ENCODE results near the gene HCAR3.
"Not testable (repeated sequence)": the region's sequence is repeated elsewhere in the genome, so short reads cannot be mapped to it uniquely, and the experiment has no call there.

The HCAR3 gene

GRCh38 chr12:122716658-122717057, at the start of gene HCAR3:
HCAR3 (minus strand) TSS chr12:122716811; CDS start chr12:122716737, 74 bp downstream.
- DNase-seq (ENCODE audit: low read depth), result not testable (repeated sequence)

DNA sequence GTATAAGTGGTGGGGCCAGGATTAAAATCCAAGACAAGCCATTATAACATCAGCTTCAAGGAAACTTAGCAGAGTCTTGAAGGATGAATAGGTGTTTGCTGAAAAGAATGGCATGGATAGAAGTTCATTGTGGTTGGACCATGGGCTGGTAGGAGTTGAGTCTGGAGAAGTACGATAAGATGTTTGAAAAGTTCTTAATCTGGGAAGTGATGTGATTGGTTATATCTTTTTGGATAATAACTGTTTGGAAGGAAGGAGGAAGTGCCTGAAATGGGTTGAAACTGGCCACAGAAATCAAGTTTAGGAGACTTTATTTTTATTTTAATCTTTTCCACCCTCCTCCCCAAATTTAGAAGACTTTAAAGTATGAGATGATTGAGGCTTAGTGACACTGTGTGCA, 41.0 kb upstream of the HCAR3 start:
- no peak for DNase-seq (ENCODE audit: low read depth)

DNA sequence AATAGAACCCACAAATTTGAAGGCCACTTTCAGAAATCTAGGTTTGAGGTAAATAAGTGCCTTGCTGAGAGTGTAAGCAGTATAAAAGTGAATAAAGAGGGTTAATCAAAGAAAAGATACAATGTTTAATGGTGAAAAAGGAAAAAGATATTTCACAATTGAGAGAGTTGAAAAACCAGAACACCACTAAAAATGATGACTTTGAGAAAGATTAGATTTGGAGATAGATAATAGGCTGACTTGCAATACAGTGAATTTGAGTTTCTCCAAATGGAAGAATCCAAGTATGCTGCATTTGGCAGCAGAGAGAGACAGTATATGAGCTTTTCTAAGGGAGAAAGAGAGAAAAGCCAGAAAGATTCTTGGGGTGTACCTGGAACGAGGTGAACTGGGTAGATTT, 38.2 kb upstream of the HCAR3 start:
- no peak for DNase-seq (ENCODE audit: low read depth)

- no peak for DNase-seq (ENCODE audit: low read depth)
Measured at GRCh38 chr12:122753319-122753650, 36.7 kb upstream of the HCAR3 start.

- peak; percentile 87 for DNase-seq (ENCODE audit: low read depth)
Measured at GRCh38 chr12:122752464-122753318, 36.1 kb upstream of the HCAR3 start, which contains the start of gene DENR. DENR (plus strand) TSS chr12:122752824; CDS start chr12:122753702, 878 bp downstream.

DNA sequence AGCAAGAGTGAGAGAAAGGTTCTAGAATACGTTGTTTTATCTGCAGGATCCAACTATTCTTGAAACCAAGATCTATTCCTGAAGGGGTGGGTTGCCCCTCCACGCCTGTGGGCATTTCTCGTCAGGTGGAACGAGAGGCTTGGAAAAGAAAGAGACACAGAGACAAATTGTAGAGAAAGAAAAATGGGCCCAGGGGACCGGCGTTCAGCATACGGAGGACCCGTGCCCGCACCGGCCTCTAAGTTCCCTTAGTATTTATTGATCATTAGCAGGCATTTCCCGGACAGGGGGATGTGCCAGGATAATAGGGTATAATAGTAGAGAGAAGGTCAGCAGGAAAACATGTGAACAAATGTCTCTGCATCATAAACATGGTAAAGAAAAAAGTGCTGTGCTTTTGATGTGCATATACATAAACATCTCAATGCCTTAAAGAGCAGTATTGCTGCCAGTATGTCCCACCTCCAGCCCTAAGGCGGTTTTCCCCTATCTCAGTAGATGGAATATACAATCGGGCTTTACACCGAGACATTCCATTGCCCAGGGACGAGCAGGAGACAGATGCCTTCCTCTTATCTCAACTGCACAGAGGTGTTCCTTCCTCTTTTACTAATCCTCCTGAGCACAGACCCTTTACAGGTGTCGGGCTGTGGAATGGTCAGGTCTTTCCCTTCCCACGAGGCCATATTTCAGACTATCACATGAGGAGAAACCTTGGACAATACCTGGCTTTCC, 34.3 kb upstream of the HCAR3 start:
- DNase-seq (ENCODE audit: low read depth), result not testable (repeated sequence)

GRCh38 chr12:122749569-122750332, 33.1 kb upstream of the HCAR3 start:
- no peak for DNase-seq (ENCODE audit: low read depth)

DNA sequence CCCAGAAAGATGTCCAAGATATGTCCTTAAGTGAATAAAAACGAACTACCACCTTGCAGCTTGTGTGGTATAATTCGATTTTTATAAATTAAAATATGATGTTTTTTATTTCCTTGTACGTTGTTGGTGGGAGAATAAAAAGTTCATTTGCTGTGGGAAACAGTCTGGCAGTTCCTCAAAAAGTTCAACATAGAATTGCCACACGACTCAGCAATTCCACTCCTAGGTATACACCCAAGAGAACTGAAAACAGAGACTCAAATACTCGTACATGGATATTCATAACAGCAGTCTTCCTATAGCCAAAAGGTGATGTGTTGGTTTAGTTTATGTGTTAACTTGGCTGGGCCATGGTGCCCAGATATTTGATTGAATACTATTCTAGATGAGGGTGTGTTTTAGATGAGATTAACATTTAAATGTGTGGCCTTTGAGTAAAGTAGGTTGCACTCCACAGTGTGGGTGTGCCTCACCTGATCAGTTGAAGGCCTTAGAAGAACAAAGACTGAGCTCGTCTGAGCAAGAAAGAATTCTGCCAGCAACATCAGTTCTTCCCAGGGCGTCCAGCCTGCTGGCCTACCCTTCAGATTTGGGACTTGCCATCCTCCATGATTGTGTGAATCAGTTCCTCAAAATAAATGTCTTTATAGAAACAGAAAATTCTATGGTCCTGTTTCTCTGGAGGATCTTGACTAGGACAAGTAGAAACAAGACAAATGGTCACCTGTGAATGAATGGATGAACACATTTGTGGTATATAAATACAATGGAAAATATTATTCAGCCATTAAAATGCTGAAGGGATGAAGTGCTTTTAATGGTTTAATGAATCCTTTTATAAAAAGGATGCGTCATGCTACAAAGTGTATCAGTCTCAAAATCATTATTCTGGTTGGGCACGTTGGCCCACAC, 30.9 kb upstream of the HCAR3 start:
- DNase-seq (ENCODE audit: low read depth), result no peak

DNA sequence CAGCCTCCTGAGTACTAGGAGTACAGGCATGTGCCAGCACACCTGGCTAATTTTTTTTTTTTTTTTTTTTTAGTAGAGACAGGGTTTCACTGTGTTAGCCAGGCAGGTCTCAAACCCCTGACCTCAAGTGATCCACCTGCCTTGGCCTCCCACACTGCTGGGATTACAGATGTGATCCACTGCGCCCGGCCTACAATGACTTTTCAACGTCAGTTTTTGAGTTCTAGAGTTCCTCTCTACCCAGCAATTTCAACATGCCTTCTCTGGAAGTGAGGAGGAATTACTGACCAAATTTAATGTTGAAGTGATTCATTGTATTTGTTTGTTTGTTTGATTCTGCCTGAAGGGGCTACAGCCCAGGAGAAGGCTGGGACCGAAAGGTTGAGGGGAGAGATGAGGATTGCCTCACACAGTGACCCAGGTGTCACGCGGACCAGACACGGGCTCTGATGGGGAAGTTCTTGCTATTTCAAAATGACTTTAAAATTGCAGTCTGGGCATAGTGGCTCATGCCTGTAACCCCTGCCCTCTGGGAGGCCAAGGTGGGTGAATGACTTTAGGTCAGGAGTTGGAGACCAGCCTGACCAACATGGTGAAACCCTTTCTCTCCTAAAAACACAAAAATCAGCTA, 27.4 kb upstream of the HCAR3 start:
- DNase-seq (ENCODE audit: low read depth), result no peak

GRCh38 chr12:122740351-122740750, 23.7 kb upstream of the HCAR3 start:
- no peak for DNase-seq (ENCODE audit: low read depth)

DNA sequence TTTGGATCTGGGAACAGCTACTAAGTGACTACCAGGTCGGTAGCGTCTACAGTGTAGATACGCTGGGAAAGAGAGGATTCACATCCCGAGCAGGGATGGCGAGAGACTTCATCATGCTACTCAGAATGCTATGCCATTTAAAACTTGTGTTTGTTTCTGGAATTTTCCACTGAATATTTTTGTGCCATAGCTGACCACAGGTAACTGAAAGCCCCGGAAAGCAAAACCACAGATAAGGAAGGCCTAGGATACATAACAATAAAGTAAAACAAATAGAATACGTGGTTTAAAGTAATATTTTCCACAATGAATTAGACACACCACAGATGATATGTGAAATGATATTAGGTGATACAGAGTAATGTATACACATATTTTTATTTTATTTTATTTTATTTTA, 22.0 kb upstream of the HCAR3 start:
- no peak for DNase-seq (ENCODE audit: low read depth)

DNA sequence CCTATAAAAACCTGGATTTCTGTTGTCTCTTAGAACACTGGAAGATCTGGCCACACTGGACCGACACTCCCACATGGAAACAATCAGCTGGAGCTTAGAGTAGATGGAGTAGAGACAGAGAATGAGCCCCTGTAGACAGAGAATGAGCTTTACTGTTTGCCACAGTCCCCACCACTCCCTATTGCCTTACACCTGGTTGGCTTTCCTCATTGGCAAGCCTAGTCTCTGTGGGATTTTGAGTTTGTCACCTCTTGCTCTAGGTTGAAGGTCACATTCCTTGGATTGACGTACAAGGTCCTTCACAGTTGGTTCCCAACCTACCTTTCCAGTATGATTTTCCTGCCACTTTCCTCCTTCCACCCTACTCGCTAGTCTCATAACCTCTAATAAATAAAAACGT, 16.0 kb upstream of the HCAR3 start:
- no peak for DNase-seq (ENCODE audit: low read depth)

DNA sequence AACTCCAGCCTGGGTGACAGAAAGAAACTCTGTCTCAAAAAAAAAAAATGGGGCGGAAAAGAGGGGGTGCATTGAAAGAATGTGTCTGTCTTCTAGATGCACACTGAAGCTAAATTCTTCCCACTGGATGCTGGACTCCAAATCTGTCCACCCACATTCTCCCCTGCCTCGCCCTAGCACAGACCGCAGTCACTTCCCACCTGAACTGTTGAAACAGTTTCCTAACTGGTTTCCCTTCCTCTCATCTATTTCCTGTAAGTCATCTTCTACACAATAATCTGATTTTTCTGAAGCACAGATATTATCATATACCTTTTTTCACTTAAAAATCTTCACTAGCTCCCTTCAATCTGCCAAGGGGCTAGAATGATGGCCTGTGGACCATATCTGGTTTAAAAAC, 15.6 kb upstream of the HCAR3 start:
- no peak for DNase-seq (ENCODE audit: low read depth)

GRCh38 chr12:122730215-122731014, 13.8 kb upstream of the HCAR3 start, which contains the start of gene HCAR1:
HCAR1 (minus strand) TSS chr12:122730844; CDS start chr12:122730339, 505 bp downstream.
- no peak for DNase-seq (ENCODE audit: low read depth)

DNA sequence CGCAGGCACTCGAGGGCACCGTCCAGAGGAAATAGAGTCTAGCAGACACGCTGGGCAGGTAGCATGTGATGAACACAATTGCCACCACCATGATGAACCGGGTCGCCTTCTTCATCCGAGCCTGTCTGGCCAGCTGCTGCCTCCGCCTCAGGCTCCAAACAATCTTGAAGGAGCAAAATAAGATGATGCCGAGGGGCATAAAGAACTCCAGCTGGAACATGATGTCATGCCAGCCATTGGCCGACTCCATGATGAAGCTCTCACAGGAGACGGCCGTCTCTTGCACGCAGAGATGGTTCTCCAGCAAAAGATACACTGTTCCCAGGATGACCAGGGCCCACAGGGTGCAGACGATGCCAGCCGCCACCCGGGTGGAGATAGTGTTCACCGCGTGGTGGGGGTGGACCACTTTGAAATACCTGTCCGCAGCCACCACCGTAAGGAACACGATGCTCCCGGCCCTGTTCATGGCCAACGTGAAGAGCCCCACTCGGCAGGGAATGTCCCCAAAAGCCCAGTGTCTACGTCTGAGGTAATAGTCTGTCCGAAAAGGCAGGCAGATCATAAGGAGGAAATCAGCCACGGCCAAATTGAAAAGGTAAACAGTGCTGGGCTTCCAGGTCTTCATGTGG, 13.1 kb upstream of the HCAR3 start:
- no peak for DNase-seq (ENCODE audit: low read depth)

- no peak for DNase-seq (ENCODE audit: low read depth)
Measured at GRCh38 chr12:122726080-122726558, 9.5 kb upstream of the HCAR3 start.

DNA sequence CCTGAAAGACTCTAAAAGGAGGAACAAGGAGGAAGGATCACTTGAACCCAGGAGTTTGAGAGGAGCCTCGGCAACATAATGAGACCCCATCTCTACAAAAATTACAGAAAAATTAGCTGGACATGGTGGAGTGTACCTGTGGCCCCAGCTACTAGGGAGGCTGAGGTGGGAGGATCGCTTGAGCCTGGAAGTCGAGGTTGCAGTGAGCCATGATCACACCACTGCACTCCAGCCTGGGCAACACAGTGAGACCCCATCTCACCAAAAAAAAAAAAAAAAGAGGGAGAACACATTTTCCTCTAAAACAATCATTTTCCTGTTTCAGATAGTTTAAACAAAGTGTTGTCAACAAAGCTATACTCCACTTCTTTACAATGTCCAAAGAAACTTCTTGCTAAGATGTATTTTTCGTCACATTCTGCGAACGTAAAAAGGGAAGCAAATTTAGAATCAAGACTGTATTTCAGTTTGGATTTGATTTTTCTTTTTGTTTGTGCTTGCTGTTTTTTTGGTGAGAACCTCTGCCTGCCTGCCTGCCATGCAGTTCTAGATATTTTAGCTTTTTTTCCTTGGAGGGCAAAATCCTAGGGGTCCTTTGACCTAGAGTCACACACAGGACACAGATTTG, 9.0 kb upstream of the HCAR3 start:
- no peak for DNase-seq (ENCODE audit: low read depth)

DNA sequence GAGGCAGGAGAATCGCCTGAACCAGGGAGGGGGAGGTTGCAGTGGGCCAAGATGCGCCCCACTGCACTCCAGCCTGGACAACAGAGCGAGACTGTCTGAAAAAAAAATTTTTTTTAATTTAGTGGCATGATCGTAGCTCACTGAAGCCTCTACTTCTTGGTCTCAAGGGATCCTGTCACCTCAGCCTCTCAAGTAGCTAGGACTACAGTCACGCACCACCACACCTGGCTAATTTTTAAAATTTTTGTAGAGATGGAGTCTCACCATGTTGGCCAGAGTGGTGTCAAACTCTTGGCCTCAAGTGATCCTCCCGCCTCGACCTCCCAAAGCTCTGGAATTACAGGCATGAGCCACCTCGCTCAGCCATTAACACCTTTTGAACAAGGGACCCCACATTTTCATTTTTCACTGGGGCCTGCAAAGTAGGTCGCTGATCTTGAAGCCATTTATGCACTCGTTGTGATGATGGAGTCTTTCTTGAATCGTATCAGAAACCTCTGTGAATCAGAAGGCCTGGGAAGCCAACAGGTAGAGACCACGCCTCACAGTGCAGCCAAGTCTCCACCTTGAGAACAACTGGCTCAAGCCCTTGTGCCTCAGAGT, 8.1 kb upstream of the HCAR3 start:
- no peak for DNase-seq (ENCODE audit: low read depth)

- no peak for DNase-seq (ENCODE audit: low read depth)
Measured at GRCh38 chr12:122722387-122722786, 5.8 kb upstream of the HCAR3 start.

All from HS-27A (cell line).